Activated naive CD4-positive, alpha-beta T cell treated with anti-CD3 and anti-CD28 coated beads, Interleukin-2, amount 50 U/mL, for 24 hours (primary cell): ENCODE data around the gene FBXL19.

ENCODE experiments used
- H3K27ac Mint-ChIP-seq: one replicate; pipeline ENCODE4 v1.8.0; 2021; ENCODE audit warnings: mild to moderate bottlenecking, mixed read lengths
- H3K27me3 Mint-ChIP-seq: one replicate; pipeline ENCODE4 v1.8.0; 2021; ENCODE audit warnings: mixed read lengths
- H3K36me3 Mint-ChIP-seq: one replicate; pipeline ENCODE4 v1.8.0; 2021; ENCODE audit warnings: mixed read lengths
- H3K4me1 Mint-ChIP-seq: one replicate; pipeline ENCODE4 v1.8.0; 2021; ENCODE audit warnings: mixed read lengths
- H3K4me3 Mint-ChIP-seq: one replicate; pipeline ENCODE4 v1.8.0; 2021; ENCODE audit warnings: mild to moderate bottlenecking, mixed read lengths
- H3K9me3 Mint-ChIP-seq: one replicate; pipeline ENCODE4 v1.8.0; 2021; ENCODE audit warnings: mixed read lengths

The FBXL19 gene

GRCh38 chr16:30979170-30980022 lies 56.0 kb downstream of the FBXL19 start:
- Mint-ChIP-seq H3K27me3 (no peaks in the 10 kb centered on the region), H3K9me3 (no peaks in the 10 kb centered on the region), H3K36me3 (peaks cover 14% of the 10 kb centered on the region), H3K4me1 (peaks cover 4% of the 10 kb centered on the region), H3K4me3 (no peak overlapping the region), H3K27ac (no peak overlapping the region)

- Mint-ChIP-seq H3K27me3 (no peaks in the 10 kb centered on the region), H3K36me3 (peaks cover 14% of the 10 kb centered on the region), H3K4me3 (no peak overlapping the region), H3K9me3 (no peaks in the 10 kb centered on the region), H3K27ac (no peak overlapping the region), H3K4me1 (peaks cover 3% of the 10 kb centered on the region)
Measured at GRCh38 chr16:30980023-30980371, 56.6 kb downstream of the FBXL19 start.

GRCh38 chr16:30980434-30980833 lies 57.1 kb downstream of the FBXL19 start:
- peaks cover 14% of the 10 kb centered on the region for H3K36me3 Mint-ChIP-seq
- no peak overlapping the region for H3K27ac Mint-ChIP-seq

GRCh38 chr16:30980959-30981358 lies 57.6 kb downstream of the FBXL19 start:
- H3K4me1 Mint-ChIP-seq: peaks cover 3% of the 10 kb centered on the region
- no peak overlapping the region for H3K4me3 Mint-ChIP-seq
- no peaks in the 10 kb centered on the region for H3K9me3 Mint-ChIP-seq
- H3K27ac Mint-ChIP-seq: no peak overlapping the region
- no peaks in the 10 kb centered on the region for H3K27me3 Mint-ChIP-seq
- peaks cover 12% of the 10 kb centered on the region for H3K36me3 Mint-ChIP-seq

More at GRCh38 chr16:30980434-30980833, 57.1 kb downstream of the FBXL19 start:
- no peak overlapping the region for H3K4me3 Mint-ChIP-seq
- peaks cover 3% of the 10 kb centered on the region for H3K4me1 Mint-ChIP-seq
- no peaks in the 10 kb centered on the region for H3K27me3 Mint-ChIP-seq
- H3K9me3 Mint-ChIP-seq: no peaks in the 10 kb centered on the region

GRCh38 chr16:30982548-30983288 lies 59.3 kb downstream of the FBXL19 start:
- Mint-ChIP-seq H3K4me3 (no peak overlapping the region), H3K27me3 (no peaks in the 10 kb centered on the region), H3K4me1 (no peaks in the 10 kb centered on the region), H3K36me3 (peaks cover 5% of the 10 kb centered on the region), H3K27ac (no peak overlapping the region), H3K9me3 (no peaks in the 10 kb centered on the region)

GRCh38 chr16:30983289-30983889 lies 60.0 kb downstream of the FBXL19 start:
- no peaks in the 10 kb centered on the region for H3K27me3 Mint-ChIP-seq
- H3K36me3 Mint-ChIP-seq: peaks cover 5% of the 10 kb centered on the region
- H3K4me3 Mint-ChIP-seq: no peak overlapping the region
- no peak overlapping the region for H3K27ac Mint-ChIP-seq
- no peaks in the 10 kb centered on the region for H3K9me3 Mint-ChIP-seq
- no peaks in the 10 kb centered on the region for H3K4me1 Mint-ChIP-seq

GRCh38 chr16:30983898-30984610 lies 60.7 kb downstream of the FBXL19 start:
- H3K4me3 Mint-ChIP-seq: no peak overlapping the region
- no peaks in the 10 kb centered on the region for H3K4me1 Mint-ChIP-seq
- H3K9me3 Mint-ChIP-seq: no peaks in the 10 kb centered on the region
- H3K27me3 Mint-ChIP-seq: no peaks in the 10 kb centered on the region
- H3K27ac Mint-ChIP-seq: no peak overlapping the region
- H3K36me3 Mint-ChIP-seq: peaks cover 3% of the 10 kb centered on the region

GRCh38 chr16:30984669-30985400 lies 61.5 kb downstream of the FBXL19 start, which contains the start of gene HSD3B7:
HSD3B7 (plus strand) TSS chr16:30985207; CDS start chr16:30985659, 452 bp downstream.
- no peaks in the 10 kb centered on the region for H3K4me1 Mint-ChIP-seq
- no peak within 1 kb of the TSS for H3K27ac Mint-ChIP-seq
- no peak within 1 kb of the TSS for H3K4me3 Mint-ChIP-seq
- peaks cover 3% of the 10 kb centered on the region for H3K36me3 Mint-ChIP-seq
- H3K9me3 Mint-ChIP-seq: no peaks in the 10 kb centered on the region
- no peaks in the 10 kb centered on the region for H3K27me3 Mint-ChIP-seq

GRCh38 chr16:30985401-30986128 lies 62.2 kb downstream of the FBXL19 start:
- no peak overlapping the region for H3K27ac Mint-ChIP-seq
- H3K27me3 Mint-ChIP-seq: no peaks in the 10 kb centered on the region
- peaks cover 3% of the 10 kb centered on the region for H3K36me3 Mint-ChIP-seq
- H3K4me3 Mint-ChIP-seq: no peak overlapping the region
- H3K4me1 Mint-ChIP-seq: no peaks in the 10 kb centered on the region
- no peaks in the 10 kb centered on the region for H3K9me3 Mint-ChIP-seq

- H3K36me3 Mint-ChIP-seq: peaks cover 3% of the 10 kb centered on the region
- no peak overlapping the region for H3K4me3 Mint-ChIP-seq
- no peaks in the 10 kb centered on the region for H3K9me3 Mint-ChIP-seq
- H3K27ac Mint-ChIP-seq: peak overlapping the region; percentile 35
- H3K27me3 Mint-ChIP-seq: no peaks in the 10 kb centered on the region
- H3K4me1 Mint-ChIP-seq: no peaks in the 10 kb centered on the region
Measured at GRCh38 chr16:30986129-30986991, 63.0 kb downstream of the FBXL19 start.

- no peaks in the 10 kb centered on the region for H3K27me3 Mint-ChIP-seq
- H3K4me1 Mint-ChIP-seq: no peaks in the 10 kb centered on the region
- no peak overlapping the region for H3K27ac Mint-ChIP-seq
- no peaks in the 10 kb centered on the region for H3K9me3 Mint-ChIP-seq
- no peak overlapping the region for H3K4me3 Mint-ChIP-seq
- H3K36me3 Mint-ChIP-seq: peaks cover 3% of the 10 kb centered on the region
Measured at GRCh38 chr16:30987581-30988190, 64.3 kb downstream of the FBXL19 start.

GRCh38 chr16:30989469-30990047 lies 66.2 kb downstream of the FBXL19 start:
- Mint-ChIP-seq H3K4me3 (no peak overlapping the region), H3K4me1 (no peaks in the 10 kb centered on the region), H3K9me3 (no peaks in the 10 kb centered on the region), H3K27me3 (no peaks in the 10 kb centered on the region), H3K36me3 (no peaks in the 10 kb centered on the region), H3K27ac (no peak overlapping the region)

- Mint-ChIP-seq H3K27ac (no peak overlapping the region), H3K27me3 (no peaks in the 10 kb centered on the region), H3K4me3 (no peak overlapping the region), H3K4me1 (no peaks in the 10 kb centered on the region), H3K36me3 (no peaks in the 10 kb centered on the region), H3K9me3 (no peaks in the 10 kb centered on the region)
Measured at GRCh38 chr16:30990105-30990504, 66.7 kb downstream of the FBXL19 start.
